Neutrophil (primary cell): ENCODE data around the gene PALM2AKAP2.

Experiments
- H3K27ac ChIP-seq: fragments of 200-600 bp; sonication (generic); 2 replicates; pipeline ENCODE4 v1.5.1; 2016; ENCODE audit warnings: mild to moderate bottlenecking, moderate library complexity
- H3K27me3 ChIP-seq: fragments of 200-600 bp; sonication (generic); 2 replicates; pipeline ENCODE4 v1.6.0; 2016; ENCODE audit warnings: mild to moderate bottlenecking
- H3K36me3 ChIP-seq: fragments of 200-600 bp; sonication (generic); 2 replicates; pipeline ENCODE4 v1.5.1; 2017
- H3K4me1 ChIP-seq, 2 experiments: fragments of 200-600 bp in 1 of 2; sonication (generic) in 1 of 2; 1 replicate in 1 of 2; 2 replicates in 1 of 2; pipeline versions ENCODE4 v1.5.1 to v1.6.1; 2013 to 2016; ENCODE audit warnings: low read depth in 1 of 2, low read length in 1 of 2, mild to moderate bottlenecking in 1 of 2, moderate library complexity in 1 of 2; ENCODE audit not compliant: control insufficient read depth in 1 of 2, insufficient read depth in 1 of 2
- H3K4me3 ChIP-seq, 2 experiments: fragments of 200-600 bp in 1 of 2; sonication (generic) in 1 of 2; 1 replicate in 1 of 2; 2 replicates in 1 of 2; pipeline ENCODE4 v1.5.1; 2013 to 2016; ENCODE audit warnings: low read depth in 1 of 2, low read length in 1 of 2, mild to moderate bottlenecking in 1 of 2, moderate library complexity in 1 of 2
- H3K9me3 ChIP-seq: fragments of 200-600 bp; sonication (generic); 2 replicates; pipeline ENCODE4 v1.5.1; 2016
- CTCF ChIP-seq: fragments of 200-600 bp; sonication (generic); IDR thresholded peaks from 2 replicates; pipeline ENCODE4 v1.5.1; 2016; ENCODE audit warnings: antibody characterized with exemption

PALM2AKAP2 gene

GRCh38 chr9:109737295-109737694 lies 42.7 kb upstream of the PALM2AKAP2 start:
- TF ChIP-seq CTCF = no peak
- no peak overlapping the region for H3K27ac ChIP-seq
- no peaks in the 10 kb centered on the region for H3K4me1 ChIP-seq
- H3K27me3 ChIP-seq = no peaks in the 10 kb centered on the region
- H3K36me3 ChIP-seq = no peaks in the 10 kb centered on the region
- H3K9me3 ChIP-seq = no peaks in the 10 kb centered on the region
- H3K4me3 ChIP-seq = no peak overlapping the region

- no peaks in the 10 kb centered on the region for H3K9me3 ChIP-seq
- peaks cover 19% of the 10 kb centered on the region for H3K27me3 ChIP-seq
- H3K27ac ChIP-seq = no peak overlapping the region
- H3K36me3 ChIP-seq = no peaks in the 10 kb centered on the region
- H3K4me3 ChIP-seq = no peak overlapping the region
- TF ChIP-seq CTCF = no peak
- no peaks in the 10 kb centered on the region for H3K4me1 ChIP-seq
Observed at GRCh38 chr9:109739760-109740159, 40.2 kb upstream of the PALM2AKAP2 start.

GRCh38 chr9:109742776-109743348 lies 37.1 kb upstream of the PALM2AKAP2 start:
- Histone ChIP-seq H3K36me3 (no peaks in the 10 kb centered on the region), H3K4me3 (no peak overlapping the region), H3K9me3 (no peaks in the 10 kb centered on the region), H3K27me3 (peaks cover 31% of the 10 kb centered on the region), H3K27ac (no peak overlapping the region), H3K4me1 (no peaks in the 10 kb centered on the region)
- no peak for TF ChIP-seq CTCF

DNA sequence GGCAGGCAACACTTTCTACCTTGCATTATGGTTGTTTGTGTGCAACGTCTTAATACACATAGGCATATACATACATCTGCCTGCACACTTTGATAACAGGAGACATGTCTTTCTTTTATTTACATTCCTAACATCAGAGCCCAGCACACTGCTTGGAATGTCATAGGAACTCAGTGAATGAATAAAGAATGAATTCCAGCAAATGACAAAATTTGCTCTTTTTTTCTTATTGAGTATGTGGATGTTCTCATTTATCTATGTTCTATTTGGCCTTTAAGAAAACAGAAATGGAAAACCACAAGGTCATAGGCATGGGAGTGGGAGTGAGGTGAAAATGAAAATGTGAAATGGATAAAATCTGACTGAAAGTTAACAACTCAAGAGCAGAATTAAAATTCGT lies 36.3 kb upstream of the PALM2AKAP2 start:
- Histone ChIP-seq H3K27me3 (peaks cover 31% of the 10 kb centered on the region), H3K9me3 (no peaks in the 10 kb centered on the region), H3K27ac (no peak overlapping the region), H3K4me3 (no peak overlapping the region), H3K4me1 (no peaks in the 10 kb centered on the region), H3K36me3 (no peaks in the 10 kb centered on the region)
- TF ChIP-seq CTCF = no peak

GRCh38 chr9:109745335-109746283 lies 34.4 kb upstream of the PALM2AKAP2 start:
- Histone ChIP-seq H3K27ac (no peak overlapping the region), H3K4me1 (no peaks in the 10 kb centered on the region), H3K4me3 (no peak overlapping the region), H3K36me3 (no peaks in the 10 kb centered on the region), H3K9me3 (no peaks in the 10 kb centered on the region), H3K27me3 (peaks cover 31% of the 10 kb centered on the region)
- no peak for TF ChIP-seq CTCF
